Spleen (tissue), 7 donors: Measurements from ENCODE around the gene RGPD5.
"Not testable (repeated sequence)": the region's sequence is repeated elsewhere in the genome, so short reads cannot be mapped to it uniquely, and the experiment has no call there.

ENCODE experiments used
- CTCF ChIP-seq, 11 experiments: fragments of 200-600 bp in 7 of 11; fragments of 450-650 bp in 4 of 11; sonication (generic) in 4 of 11; IDR thresholded peaks in 8 of 11; conservative IDR thresholded peaks in 3 of 11; 1 replicate in 7 of 11; 2 replicates in 4 of 11; pipeline versions ENCODE4 v1.4.0 to v1.8.0; 2016 to 2021; ENCODE audit warnings: antibody characterized with exemption in 11 of 11, inconsistent platforms in 4 of 11, mild to moderate bottlenecking in 1 of 11
- POLR2AphosphoS5 ChIP-seq, 3 donors: sonication (generic); formaldehyde crosslinking; IDR thresholded peaks; one replicate each; pipeline ENCODE4 v1.5.1; 2017; ENCODE audit warnings: antibody characterized with exemption in 3 of 3
- donor health status: DM: no; HTN: no; CAD: no; lungs with moderate emphysema.
- donor health status: DM: no; HTN: no; CAD: no.
- donor health status: DM: no; HTN: no; CAD: no.

GRCh38 chr2:109768934-109769333, 25.2 kb upstream of the RGPD5 start:
- not testable (repeated sequence) for TF ChIP-seq CTCF (IDR thresholded peaks at IDR 0.05 in 8 of 11, conservative IDR thresholded peaks at IDR 0.05 in 3 of 11); POLR2AphosphoS5 (IDR thresholded peaks at IDR 0.05)
